AG09319 (cell line): ENCODE measurements around the gene MRC1.

Experiments
- DNase-seq: peaks from one replicate; pipeline ENCODE4 v3.0.0-alpha.2; 2010; ENCODE audit warnings: low read depth; ENCODE audit errors: extremely low read depth
- TF ChIP-seq, protein P1 (sequence below): IDR thresholded peaks from 2 replicates; pipeline ENCODE4 v1.5.1; 2011; ENCODE audit warnings: low read depth, mild to moderate bottlenecking, inconsistent platforms, low read length, moderate library complexity

Gene MRC1

DNA sequence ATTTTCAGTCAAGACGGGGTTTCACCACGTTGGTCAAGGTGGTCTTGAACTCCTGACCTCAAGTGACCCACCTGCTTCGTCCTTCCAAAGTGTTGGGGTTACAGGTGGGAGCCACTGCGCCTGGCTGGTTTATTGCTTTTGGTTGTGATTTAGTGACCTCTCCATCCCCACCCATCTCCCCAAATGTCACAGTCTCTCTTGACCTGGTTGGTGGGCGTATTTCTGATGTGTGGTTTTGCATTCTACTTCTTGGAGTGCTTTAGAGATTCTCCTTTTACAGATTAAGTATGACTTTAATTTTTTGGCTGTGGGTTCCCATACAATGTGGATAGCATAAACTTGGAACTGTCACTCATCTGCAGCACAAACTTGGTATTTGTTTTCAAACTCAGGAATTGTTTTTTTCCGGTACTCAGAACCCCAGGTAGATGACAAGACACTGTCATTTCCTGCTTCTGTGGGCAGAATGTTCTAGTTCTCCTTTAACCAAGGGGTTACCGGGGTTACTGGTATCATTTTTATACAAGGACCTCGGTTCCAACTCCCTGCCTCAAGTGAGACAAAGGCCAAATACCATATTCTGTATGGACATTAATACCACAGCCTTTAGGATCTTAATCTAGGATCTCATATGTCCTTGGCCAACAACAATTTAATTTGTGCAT, 50.5 kb downstream of the MRC1 start:
- TF ChIP-seq, protein P1, sequence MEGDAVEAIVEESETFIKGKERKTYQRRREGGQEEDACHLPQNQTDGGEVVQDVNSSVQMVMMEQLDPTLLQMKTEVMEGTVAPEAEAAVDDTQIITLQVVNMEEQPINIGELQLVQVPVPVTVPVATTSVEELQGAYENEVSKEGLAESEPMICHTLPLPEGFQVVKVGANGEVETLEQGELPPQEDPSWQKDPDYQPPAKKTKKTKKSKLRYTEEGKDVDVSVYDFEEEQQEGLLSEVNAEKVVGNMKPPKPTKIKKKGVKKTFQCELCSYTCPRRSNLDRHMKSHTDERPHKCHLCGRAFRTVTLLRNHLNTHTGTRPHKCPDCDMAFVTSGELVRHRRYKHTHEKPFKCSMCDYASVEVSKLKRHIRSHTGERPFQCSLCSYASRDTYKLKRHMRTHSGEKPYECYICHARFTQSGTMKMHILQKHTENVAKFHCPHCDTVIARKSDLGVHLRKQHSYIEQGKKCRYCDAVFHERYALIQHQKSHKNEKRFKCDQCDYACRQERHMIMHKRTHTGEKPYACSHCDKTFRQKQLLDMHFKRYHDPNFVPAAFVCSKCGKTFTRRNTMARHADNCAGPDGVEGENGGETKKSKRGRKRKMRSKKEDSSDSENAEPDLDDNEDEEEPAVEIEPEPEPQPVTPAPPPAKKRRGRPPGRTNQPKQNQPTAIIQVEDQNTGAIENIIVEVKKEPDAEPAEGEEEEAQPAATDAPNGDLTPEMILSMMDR, result no peak
- DNase-seq, result no peak

DNA sequence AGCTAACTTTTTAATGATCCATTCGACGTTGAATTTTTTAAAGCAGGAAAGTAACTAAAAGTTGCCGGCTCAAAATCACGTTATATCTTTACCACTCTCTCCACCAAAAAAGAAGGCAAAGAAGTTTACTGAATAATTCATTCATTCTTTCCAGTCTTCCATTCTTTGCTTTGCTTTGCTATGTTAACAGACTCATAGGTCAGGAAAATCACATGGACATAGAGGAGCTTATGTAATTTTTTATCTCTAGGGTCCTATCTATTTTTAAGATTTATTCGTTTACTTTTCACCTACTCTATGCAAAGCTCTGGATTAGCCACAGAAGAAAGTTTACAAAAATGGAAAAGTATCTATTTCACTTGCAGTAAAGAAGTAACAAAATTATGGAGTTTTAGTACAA, 52.6 kb downstream of the MRC1 start:
- TF ChIP-seq, protein P1, result no peak
- no peak for DNase-seq

DNA sequence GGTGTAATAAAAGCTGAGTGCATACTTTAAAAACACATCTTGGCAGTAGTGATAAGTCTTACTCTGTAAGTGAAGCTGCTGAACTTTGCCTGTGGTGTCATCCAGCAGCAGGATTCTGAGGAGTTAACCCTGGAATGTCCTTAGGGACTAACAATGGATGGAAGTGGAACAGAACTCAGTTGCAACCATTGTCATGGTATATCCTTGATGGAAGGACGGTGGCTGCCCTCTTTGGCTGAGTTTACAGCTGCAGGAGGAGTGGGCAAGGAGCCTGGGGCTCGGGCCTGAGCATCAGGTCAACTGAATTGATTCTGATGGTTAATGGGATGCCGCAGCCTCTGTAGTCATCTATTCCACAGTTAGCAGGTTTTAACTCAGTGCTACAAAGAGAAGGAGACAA, 56.2 kb downstream of the MRC1 start:
- no peak for DNase-seq
- TF ChIP-seq, protein P1, result no peak

DNA sequence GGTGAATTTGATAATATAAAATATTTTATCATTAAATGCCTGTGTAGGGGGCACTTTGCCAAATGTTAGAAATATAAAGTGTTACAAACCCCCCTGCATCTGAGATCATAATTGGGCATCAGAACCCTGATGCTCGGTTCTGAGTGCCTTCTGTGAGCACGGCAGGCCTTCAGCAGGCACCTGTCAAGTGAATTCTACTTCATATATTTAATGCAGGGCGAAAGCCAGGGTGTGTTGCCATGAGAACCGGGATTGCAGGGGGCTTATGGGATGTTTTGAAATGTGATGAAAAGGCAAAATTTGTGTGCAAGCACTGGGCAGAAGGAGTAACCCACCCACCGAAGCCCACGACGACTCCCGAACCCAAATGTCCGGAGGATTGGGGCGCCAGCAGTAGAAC, 57.2 kb downstream of the MRC1 start:
- TF ChIP-seq, protein P1, result no peak
- DNase-seq, result no peak

DNA sequence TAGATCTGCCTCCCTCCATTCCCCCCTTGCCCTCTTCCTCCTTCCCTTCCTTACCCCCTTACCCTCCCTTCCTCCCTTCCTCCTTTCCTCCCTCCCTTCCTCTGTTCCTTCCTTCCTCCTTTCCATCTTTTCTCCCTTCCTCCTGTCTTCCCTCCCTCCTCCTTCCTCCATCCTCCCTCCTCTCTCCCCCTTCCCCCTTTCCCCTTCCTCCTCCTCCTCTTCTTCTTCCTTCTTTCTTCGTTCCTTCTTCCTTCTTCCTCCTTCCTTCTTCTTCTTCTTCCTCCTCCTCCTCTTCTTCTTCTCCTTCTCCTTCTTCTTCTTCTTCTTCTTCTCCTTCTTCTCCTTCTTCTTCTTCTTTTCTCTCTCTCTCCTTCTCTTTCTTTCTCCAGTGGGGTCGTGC, 57.9 kb downstream of the MRC1 start:
- TF ChIP-seq, protein P1, result no peak

DNA sequence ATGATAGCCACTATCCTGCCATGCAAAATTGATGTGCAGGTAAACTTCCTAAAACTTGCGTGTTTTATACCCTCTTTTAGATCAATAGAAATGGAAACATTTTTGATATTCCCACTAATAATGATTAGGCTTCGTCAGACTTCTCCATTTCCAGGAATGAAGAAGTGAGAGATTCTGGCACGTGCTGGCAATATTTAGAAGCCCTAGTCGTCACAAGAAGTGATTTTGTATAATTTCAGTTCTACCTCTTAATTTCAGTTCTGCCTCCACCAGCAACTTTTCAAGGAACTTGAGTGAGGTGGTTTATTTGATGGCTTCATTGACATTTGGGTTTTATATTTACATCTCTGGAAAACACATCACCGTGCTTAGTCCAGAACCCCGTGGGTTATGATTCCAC, 61.9 kb downstream of the MRC1 start:
- DNase-seq, result no peak

More for the DNA sequence above, 57.9 kb downstream of the MRC1 start:
- DNase-seq, result no peak

More for the DNA sequence above, 61.9 kb downstream of the MRC1 start:
- TF ChIP-seq, protein P1, result no peak
